A673 (cell line): ENCODE results near the gene SNRPB. TPM values are rescaled to one million over a fixed set of nuclear protein-coding genes. Genes with fewer than 3 reads are reported as not detected.
"Not testable (repeated sequence)": the region's sequence is repeated elsewhere in the genome, so short reads cannot be mapped to it uniquely, and the experiment has no call there.

Experiments
- BruUV-seq: library from RNA; stranded (reverse); fragments of 400-500 nt; replicated peaks from 2 replicates; lab custom pipeline; 2021; lab: Mats Ljungman, UMichigan
- CTCF ChIA-PET: fragments of 300-600 bp; sonication (Branson Sonifier 250); formaldehyde crosslinking; loops from one replicate; lab custom pipeline; 2022; ENCODE audit warnings: antibody characterized with exemption; lab: Charles Lee
- POLR2A ChIA-PET: fragments of 300-600 bp; sonication (Branson Sonifier 250); formaldehyde crosslinking; loops from one replicate; lab custom pipeline; 2022; ENCODE audit warnings: antibody characterized with exemption; ENCODE audit not compliant: low non-redundant PET; lab: Charles Lee
- DNase-seq: peaks from one replicate; pipeline ENCODE4 v3.0.0-alpha.2; 2015; ENCODE audit warnings: low spot score
- H3K27ac ChIP-seq: fragments of 200-600 bp; sonication (generic); 2 replicates; pipeline ENCODE4 v1.5.1; 2016; ENCODE audit warnings: mixed run types, low read depth, mild to moderate bottlenecking, mixed read lengths, antibody characterized with exemption, low read length; ENCODE audit not compliant: poor library complexity, severe bottlenecking
- H3K27me3 ChIP-seq: fragments of 200-600 bp; sonication (generic); replicated peaks from 2 replicates; pipeline ENCODE4 v1.6.1; 2017; ENCODE audit warnings: mixed run types, low read depth, mild to moderate bottlenecking, mixed read lengths, antibody characterized with exemption, low read length; ENCODE audit not compliant: insufficient read depth, poor library complexity
- H3K36me3 ChIP-seq: fragments of 200-600 bp; sonication (generic); 2 replicates; pipeline ENCODE4 v1.6.1; 2016; ENCODE audit warnings: mixed run types, mild to moderate bottlenecking, mixed read lengths, antibody characterized with exemption, low read length; ENCODE audit not compliant: insufficient read depth, poor library complexity, severe bottlenecking
- H3K4me1 ChIP-seq: fragments of 200-600 bp; sonication (generic); 2 replicates; pipeline ENCODE4 v1.6.1; 2017; ENCODE audit warnings: mixed run types, mild to moderate bottlenecking, mixed read lengths, antibody characterized with exemption, low read length; ENCODE audit not compliant: insufficient read depth, poor library complexity, severe bottlenecking
- H3K4me3 ChIP-seq: fragments of 200-600 bp; sonication (generic); 2 replicates; pipeline ENCODE4 v1.5.1; 2016; ENCODE audit warnings: low read depth, mixed run types, mild to moderate bottlenecking, mixed read lengths, low read length; ENCODE audit not compliant: poor library complexity, severe bottlenecking
- H3K9me3 ChIP-seq: fragments of 200-600 bp; sonication (generic); 2 replicates; pipeline ENCODE4 v1.6.1; 2016; ENCODE audit warnings: mixed run types, low read depth, mild to moderate bottlenecking, mixed read lengths, antibody characterized with exemption, low read length; ENCODE audit not compliant: poor library complexity, severe bottlenecking
- EZH2 ChIP-seq: fragments of 200-600 bp; sonication (generic); IDR thresholded peaks from 2 replicates; pipeline ENCODE4 v1.6.1; 2017; ENCODE audit warnings: borderline replicate concordance, low read depth, mild to moderate bottlenecking, mixed read lengths, antibody characterized with exemption, low read length; ENCODE audit not compliant: poor library complexity, severe bottlenecking
- intact Hi-C: fragments of 100-400 bp; cut with micrococcal nuclease; formaldehyde crosslinking; loops from one replicate; pipeline ENCODE4 v1.10.0; 2022; ENCODE audit not compliant: unreplicated experiment
- total RNA-seq: library from RNA; stranded (reverse); gene quantifications from 2 replicates; pipeline ENCODE4 v1.2.3, GENCODE V29; 2021
- TF ChIP-seq, protein P1 (sequence below): fragments of 300-800, 200-600 bp; sonication (generic); conservative IDR thresholded peaks from 2 replicates; pipeline ENCODE4 v1.5.1; 2017; ENCODE audit warnings: low read depth, mild to moderate bottlenecking, antibody characterized with exemption, low read length, moderate library complexity, mixed read lengths

The SNRPB gene
- total RNA-seq, 1 experiment from 2014 or later, result 522 TPM

- Histone ChIP-seq H3K36me3 (no peaks in the 10 kb centered on the region), H3K27me3 (no peaks in the 10 kb centered on the region), H3K27ac (peak overlapping the region; percentile 94), H3K9me3 (no peaks in the 10 kb centered on the region), H3K4me1 (peaks cover 6% of the 10 kb centered on the region), H3K4me3 (peak overlapping the region; percentile 88)
- POLR2A ChIA-PET, result interaction anchor here (0.6 kb wide), 1 partner anchor 127 kb away, joined by 4 read pairs; no protein-coding TSS in a partner anchor
- intact Hi-C loops, result no loop called here
- CTCF ChIA-PET, result no interaction called here
- TF ChIP-seq, protein P1, sequence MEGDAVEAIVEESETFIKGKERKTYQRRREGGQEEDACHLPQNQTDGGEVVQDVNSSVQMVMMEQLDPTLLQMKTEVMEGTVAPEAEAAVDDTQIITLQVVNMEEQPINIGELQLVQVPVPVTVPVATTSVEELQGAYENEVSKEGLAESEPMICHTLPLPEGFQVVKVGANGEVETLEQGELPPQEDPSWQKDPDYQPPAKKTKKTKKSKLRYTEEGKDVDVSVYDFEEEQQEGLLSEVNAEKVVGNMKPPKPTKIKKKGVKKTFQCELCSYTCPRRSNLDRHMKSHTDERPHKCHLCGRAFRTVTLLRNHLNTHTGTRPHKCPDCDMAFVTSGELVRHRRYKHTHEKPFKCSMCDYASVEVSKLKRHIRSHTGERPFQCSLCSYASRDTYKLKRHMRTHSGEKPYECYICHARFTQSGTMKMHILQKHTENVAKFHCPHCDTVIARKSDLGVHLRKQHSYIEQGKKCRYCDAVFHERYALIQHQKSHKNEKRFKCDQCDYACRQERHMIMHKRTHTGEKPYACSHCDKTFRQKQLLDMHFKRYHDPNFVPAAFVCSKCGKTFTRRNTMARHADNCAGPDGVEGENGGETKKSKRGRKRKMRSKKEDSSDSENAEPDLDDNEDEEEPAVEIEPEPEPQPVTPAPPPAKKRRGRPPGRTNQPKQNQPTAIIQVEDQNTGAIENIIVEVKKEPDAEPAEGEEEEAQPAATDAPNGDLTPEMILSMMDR, result no peak
- TF ChIP-seq EZH2, result no peak
- peak; percentile 7 for DNase-seq
- TSS peak; percentile 52 for BruUV-seq
Measured at GRCh38 chr20:2507875-2508630, 37.5 kb upstream of the SNRPB start.

- no peaks in the 10 kb centered on the region for H3K27me3 ChIP-seq
- H3K4me1 ChIP-seq, result peaks cover 6% of the 10 kb centered on the region
- H3K27ac ChIP-seq, result no peak overlapping the region
- peak overlapping the region; percentile 88 for H3K4me3 ChIP-seq
- no peaks in the 10 kb centered on the region for H3K9me3 ChIP-seq
- BruUV-seq, result no TSS peak
- intact Hi-C loops, result no loop called here
- ChIA-PET POLR2A (interaction anchor here (0.6 kb wide), 2 partner anchors 128 to 405 kb away, joined by 3 to 4 read pairs; no protein-coding TSS in a partner anchor), CTCF (no interaction called here)
- H3K36me3 ChIP-seq, result no peaks in the 10 kb centered on the region
- DNase-seq, result no peak
- TF ChIP-seq EZH2, result no peak
- TF ChIP-seq, protein P1, result no peak
Measured at GRCh38 chr20:2507464-2507863, 36.9 kb upstream of the SNRPB start.

GRCh38 chr20:2506426-2506825, 35.8 kb upstream of the SNRPB start:
- H3K27me3 ChIP-seq, CTCF ChIA-PET, DNase-seq, H3K36me3 ChIP-seq, H3K4me3 ChIP-seq, intact Hi-C loops, H3K4me1 ChIP-seq, BruUV-seq, H3K9me3 ChIP-seq, H3K27ac ChIP-seq: not testable (repeated sequence)
- POLR2A ChIA-PET, result interaction anchor here (0.7 kb wide), 1 partner anchor 12 kb away, joined by 11 read pairs; no protein-coding TSS in a partner anchor

- BruUV-seq, H3K36me3 ChIP-seq, H3K4me1 ChIP-seq, H3K9me3 ChIP-seq, POLR2A ChIA-PET, H3K27me3 ChIP-seq, DNase-seq, intact Hi-C loops, H3K4me3 ChIP-seq, H3K27ac ChIP-seq, CTCF ChIA-PET: not testable (repeated sequence)
Measured at GRCh38 chr20:2504803-2505202, 34.2 kb upstream of the SNRPB start.

DNA sequence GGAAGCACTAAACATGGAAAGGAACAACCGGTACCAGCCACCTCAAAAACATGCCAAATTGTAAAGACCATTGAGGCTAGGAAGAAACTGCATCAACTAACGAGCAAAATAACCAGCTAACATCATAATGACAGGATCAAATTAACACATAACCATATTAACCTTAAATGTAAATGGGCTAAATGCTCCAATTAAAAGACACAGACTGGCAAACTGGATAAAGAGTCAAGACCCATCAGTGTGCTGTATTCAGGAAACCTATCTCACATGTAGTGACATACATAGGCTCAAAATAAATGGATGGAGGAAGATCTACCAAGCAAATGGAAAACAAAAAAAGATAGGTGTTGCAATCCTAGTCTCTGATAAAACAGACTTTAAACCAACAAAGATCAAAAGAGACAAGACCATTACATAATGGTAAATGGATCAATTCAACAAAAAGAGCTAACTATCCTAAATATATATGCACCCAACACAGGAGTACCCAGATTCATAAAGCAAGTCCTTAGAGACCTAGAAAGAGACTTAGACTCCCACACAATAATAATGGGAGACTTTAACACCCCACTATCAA, 32.3 kb upstream of the SNRPB start:
- H3K9me3 ChIP-seq, intact Hi-C loops, H3K4me3 ChIP-seq, CTCF ChIA-PET, POLR2A ChIA-PET, BruUV-seq, H3K4me1 ChIP-seq, H3K27ac ChIP-seq, DNase-seq, H3K36me3 ChIP-seq, H3K27me3 ChIP-seq: not testable (repeated sequence)
